ENCODE measurements around the gene NUBP2.
"Not testable (repeated sequence)": the region's sequence is repeated elsewhere in the genome, so short reads cannot be mapped to it uniquely, and the experiment has no call there.

GRCh38 chr16:1799263-1799662, 16.5 kb downstream of the NUBP2 start:
- TF ChIP-seq ZFP30 (CRISPR knock-in tag; IDR thresholded peaks at IDR 0.05); ZC3H10 (CRISPR knock-in tag; IDR thresholded peaks at IDR 0.05); ZNF8 (CRISPR knock-in tag; IDR thresholded peaks at IDR 0.05); TSHZ2 (CRISPR knock-in tag; IDR thresholded peaks at IDR 0.05); ZNF70 (CRISPR knock-in tag; IDR thresholded peaks at IDR 0.05); ARNTL (CRISPR knock-in tag; IDR thresholded peaks at IDR 0.05; ENCODE audit: borderline replicate concordance, low read depth); ISL1 (CRISPR knock-in tag; IDR thresholded peaks at IDR 0.05); OSR1 (CRISPR knock-in tag; IDR thresholded peaks at IDR 0.05); RARB (CRISPR knock-in tag; IDR thresholded peaks at IDR 0.05); CSRNP3 (CRISPR knock-in tag; IDR thresholded peaks at IDR 0.05): not testable (repeated sequence)
- TF ChIP-seq, protein P1, sequence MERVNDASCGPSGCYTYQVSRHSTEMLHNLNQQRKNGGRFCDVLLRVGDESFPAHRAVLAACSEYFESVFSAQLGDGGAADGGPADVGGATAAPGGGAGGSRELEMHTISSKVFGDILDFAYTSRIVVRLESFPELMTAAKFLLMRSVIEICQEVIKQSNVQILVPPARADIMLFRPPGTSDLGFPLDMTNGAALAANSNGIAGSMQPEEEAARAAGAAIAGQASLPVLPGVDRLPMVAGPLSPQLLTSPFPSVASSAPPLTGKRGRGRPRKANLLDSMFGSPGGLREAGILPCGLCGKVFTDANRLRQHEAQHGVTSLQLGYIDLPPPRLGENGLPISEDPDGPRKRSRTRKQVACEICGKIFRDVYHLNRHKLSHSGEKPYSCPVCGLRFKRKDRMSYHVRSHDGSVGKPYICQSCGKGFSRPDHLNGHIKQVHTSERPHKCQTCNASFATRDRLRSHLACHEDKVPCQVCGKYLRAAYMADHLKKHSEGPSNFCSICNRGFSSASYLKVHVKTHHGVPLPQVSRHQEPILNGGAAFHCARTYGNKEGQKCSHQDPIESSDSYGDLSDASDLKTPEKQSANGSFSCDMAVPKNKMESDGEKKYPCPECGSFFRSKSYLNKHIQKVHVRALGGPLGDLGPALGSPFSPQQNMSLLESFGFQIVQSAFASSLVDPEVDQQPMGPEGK (CRISPR knock-in tag; IDR thresholded peaks at IDR 0.05; ENCODE audit: borderline replicate concordance) = not testable (repeated sequence)
